Hepatocyte (in vitro differentiated cells): ENCODE measurements around the gene LRIT1. TPM values are rescaled to one million over a fixed set of nuclear protein-coding genes. Genes with fewer than 3 reads are reported as not detected.

ENCODE experiments used
- DNase-seq: peaks from one replicate; pipeline ENCODE4 v3.0.0-alpha.2; 2016; ENCODE audit warnings: low spot score
- H2AFZ ChIP-seq: fragments of 200-600 bp; sonication (generic); 2 replicates; pipeline ENCODE4 v1.6.0; 2016; ENCODE audit warnings: antibody characterized with exemption, mild to moderate bottlenecking
- H3K27ac ChIP-seq: fragments of 200-600 bp; sonication (generic); 2 replicates; pipeline ENCODE4 v1.5.1; 2016; ENCODE audit warnings: mild to moderate bottlenecking
- H3K27me3 ChIP-seq: fragments of 200-600 bp; sonication (generic); 2 replicates; pipeline ENCODE4 v1.6.1; 2016
- H3K36me3 ChIP-seq: fragments of 200-600 bp; sonication (generic); replicated peaks from 2 replicates; pipeline ENCODE4 v1.5.1; 2016; ENCODE audit warnings: low read depth; ENCODE audit not compliant: insufficient read depth
- H3K4me1 ChIP-seq: fragments of 200-600 bp; sonication (generic); 2 replicates; pipeline ENCODE4 v1.5.1; 2016; ENCODE audit warnings: mild to moderate bottlenecking, moderate library complexity; ENCODE audit not compliant: insufficient read depth
- H3K4me2 ChIP-seq: fragments of 200-600 bp; sonication (generic); 2 replicates; pipeline ENCODE4 v1.6.0; 2016
- H3K4me3 ChIP-seq: fragments of 200-600 bp; sonication (generic); 2 replicates; pipeline ENCODE4 v1.5.1; 2016; ENCODE audit warnings: mild to moderate bottlenecking
- H3K79me2 ChIP-seq: fragments of 200-600 bp; sonication (generic); 2 replicates; pipeline ENCODE4 v1.6.0; 2017; ENCODE audit warnings: mild to moderate bottlenecking
- H3K9me2 ChIP-seq: fragments of 200-600 bp; sonication (generic); replicated peaks from 2 replicates; pipeline ENCODE4 v1.6.0; 2017; ENCODE audit warnings: mild to moderate bottlenecking; ENCODE audit not compliant: insufficient read depth
- H3K9me3 ChIP-seq: fragments of 200-600 bp; sonication (generic); 2 replicates; pipeline ENCODE4 v1.5.1; 2016; ENCODE audit warnings: low read depth, mild to moderate bottlenecking
- H4K20me1 ChIP-seq: fragments of 200-600 bp; sonication (generic); 2 replicates; pipeline ENCODE4 v1.6.0; 2016; ENCODE audit warnings: mild to moderate bottlenecking; ENCODE audit not compliant: insufficient read depth, poor library complexity, severe bottlenecking
- EZH2 ChIP-seq: fragments of 200-600 bp; sonication (generic); IDR thresholded peaks from 2 replicates; pipeline ENCODE4 v1.6.1; 2016; ENCODE audit warnings: antibody characterized with exemption, mild to moderate bottlenecking, borderline replicate concordance
- EZH2phosphoT487 ChIP-seq: fragments of 200-600 bp; sonication (generic); IDR thresholded peaks from one replicate; pipeline ENCODE4 v1.6.1; 2018; ENCODE audit warnings: antibody characterized with exemption, mild to moderate bottlenecking, low read depth, moderate library complexity; ENCODE audit not compliant: unreplicated experiment, severe bottlenecking
- WGBS: methylation state at CpG from one replicate; pipeline ENCODE4 v1.1.6; 2016; ENCODE audit warnings: low lambda C conversion rate; ENCODE audit errors: missing lambda C conversion rate; 5-methylcytosine and 5-hydroxymethylcytosine counted together
- polyA plus RNA-seq: library from polyadenylated mRNA; unstranded; fragments of >200 nt; fragmentation: Nextera tagmentation; extraction: Ambion mirVana; gene quantifications from 2 replicates; pipeline ENCODE4 v1.2.1, GENCODE V29; 2016
- total RNA-seq: library from RNA; depleted of rRNA; stranded (reverse); fragments of >200 nt; gene quantifications from 2 replicates; pipeline ENCODE4 v1.2.3, GENCODE V29; 2014
- TF ChIP-seq, protein P1 (sequence below): fragments of 200-600 bp; sonication (generic); IDR thresholded peaks from 2 replicates; pipeline ENCODE4 v1.5.1; 2016; ENCODE audit warnings: antibody characterized with exemption, mild to moderate bottlenecking; ENCODE audit not compliant: poor library complexity

Gene LRIT1
- total and polyA plus RNA-seq, 2 experiments from 2014 or later, result not detected

DNA sequence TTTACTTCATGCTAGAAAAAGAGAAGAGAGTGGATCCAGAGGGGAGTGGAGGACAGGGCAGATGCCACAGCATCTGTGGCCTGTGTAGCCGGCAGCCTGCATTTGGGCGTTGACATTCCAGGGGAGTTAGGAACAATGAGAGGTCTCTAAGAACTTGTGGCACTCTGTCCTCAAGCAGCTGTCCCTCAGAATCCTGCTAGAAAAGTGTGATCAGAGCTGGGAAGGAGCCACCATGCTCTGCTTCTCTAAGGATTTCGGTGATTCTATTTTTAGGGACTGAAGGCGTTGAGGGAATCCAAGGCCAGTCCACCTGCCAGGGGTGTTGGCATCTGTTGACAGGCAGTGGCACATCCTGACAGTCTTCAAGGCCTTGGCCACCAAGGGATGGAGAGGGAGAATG is 23.6 kb downstream of the LRIT1 start:
- H4K20me1 ChIP-seq, result no peaks in the 10 kb centered on the region
- no peaks in the 10 kb centered on the region for H3K36me3 ChIP-seq
- no peaks in the 10 kb centered on the region for H3K79me2 ChIP-seq
- H3K4me3 ChIP-seq, result no peak overlapping the region
- H3K27me3 ChIP-seq, result peaks cover 9% of the 10 kb centered on the region
- no peaks in the 10 kb centered on the region for H3K9me3 ChIP-seq
- TF ChIP-seq, protein P1, sequence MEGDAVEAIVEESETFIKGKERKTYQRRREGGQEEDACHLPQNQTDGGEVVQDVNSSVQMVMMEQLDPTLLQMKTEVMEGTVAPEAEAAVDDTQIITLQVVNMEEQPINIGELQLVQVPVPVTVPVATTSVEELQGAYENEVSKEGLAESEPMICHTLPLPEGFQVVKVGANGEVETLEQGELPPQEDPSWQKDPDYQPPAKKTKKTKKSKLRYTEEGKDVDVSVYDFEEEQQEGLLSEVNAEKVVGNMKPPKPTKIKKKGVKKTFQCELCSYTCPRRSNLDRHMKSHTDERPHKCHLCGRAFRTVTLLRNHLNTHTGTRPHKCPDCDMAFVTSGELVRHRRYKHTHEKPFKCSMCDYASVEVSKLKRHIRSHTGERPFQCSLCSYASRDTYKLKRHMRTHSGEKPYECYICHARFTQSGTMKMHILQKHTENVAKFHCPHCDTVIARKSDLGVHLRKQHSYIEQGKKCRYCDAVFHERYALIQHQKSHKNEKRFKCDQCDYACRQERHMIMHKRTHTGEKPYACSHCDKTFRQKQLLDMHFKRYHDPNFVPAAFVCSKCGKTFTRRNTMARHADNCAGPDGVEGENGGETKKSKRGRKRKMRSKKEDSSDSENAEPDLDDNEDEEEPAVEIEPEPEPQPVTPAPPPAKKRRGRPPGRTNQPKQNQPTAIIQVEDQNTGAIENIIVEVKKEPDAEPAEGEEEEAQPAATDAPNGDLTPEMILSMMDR, result no peak
- no peak for TF ChIP-seq EZH2
- TF ChIP-seq EZH2phosphoT487, result no peak
- no peak overlapping the region for H2AFZ ChIP-seq
- no peak overlapping the region for H3K27ac ChIP-seq
- no peak for DNase-seq
- no peaks in the 10 kb centered on the region for H3K9me2 ChIP-seq
- H3K4me2 ChIP-seq, result no peak overlapping the region
- no peaks in the 10 kb centered on the region for H3K4me1 ChIP-seq
- WGBS, result 90% methylated on average over 4 of the region's 4 CpGs

DNA sequence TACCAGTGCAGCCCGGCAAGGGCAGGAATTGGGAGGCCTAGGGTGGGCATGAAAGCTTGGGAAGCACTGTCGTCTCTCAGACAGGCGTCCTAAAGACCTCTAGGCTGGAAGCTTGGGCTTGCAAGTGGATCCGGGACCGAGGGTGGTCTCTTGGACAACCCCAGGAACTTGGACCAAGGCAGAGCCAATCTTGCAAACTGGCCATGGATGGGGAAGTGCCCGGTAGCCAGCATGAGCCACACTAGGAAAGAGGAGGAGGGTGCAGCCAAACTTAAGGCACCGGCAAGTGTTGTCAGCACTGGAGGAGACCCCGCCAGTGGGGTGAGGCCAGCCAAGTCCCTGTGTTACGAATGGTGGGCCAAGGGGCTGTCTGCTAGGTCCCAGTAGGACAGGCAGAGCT is 24.5 kb downstream of the LRIT1 start:
- TF ChIP-seq, protein P1, result no peak
- TF ChIP-seq EZH2 (no peak), EZH2phosphoT487 (no peak)
- 92% methylated on average over 9 of the region's 9 CpGs for WGBS

DNA sequence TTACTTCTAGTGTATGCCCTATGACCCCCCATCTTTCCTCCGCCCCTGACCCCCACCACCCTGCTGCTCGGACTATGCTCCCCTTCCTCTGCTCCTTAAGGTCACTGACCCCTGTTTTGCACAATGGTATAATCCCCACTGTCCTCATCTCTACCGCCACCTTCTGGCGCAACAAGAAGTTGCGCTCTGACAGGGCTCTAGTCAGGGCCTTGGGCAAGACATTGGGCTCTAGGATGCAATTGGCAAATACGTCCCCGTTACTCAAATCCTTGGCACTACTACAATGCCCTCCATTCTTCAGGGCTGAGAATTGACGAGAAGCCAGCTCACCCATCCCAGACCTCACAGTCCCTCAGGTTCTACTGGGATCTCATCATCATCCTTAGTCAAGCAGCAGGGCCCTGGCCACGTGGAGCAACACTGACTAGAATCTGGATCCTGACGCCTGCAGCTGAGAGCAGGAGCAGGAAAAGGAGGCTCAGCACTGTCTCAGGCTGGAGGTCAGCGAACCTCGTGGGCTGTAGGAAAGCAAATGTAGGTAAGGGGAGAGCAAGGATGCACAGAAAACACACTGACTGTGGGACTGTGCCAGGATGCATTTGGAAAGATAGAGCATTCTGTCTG is 26.6 kb downstream of the LRIT1 start:
- Histone ChIP-seq H3K4me3 (no peak overlapping the region), H3K4me1 (no peaks in the 10 kb centered on the region), H3K79me2 (no peaks in the 10 kb centered on the region), H3K9me3 (no peaks in the 10 kb centered on the region), H3K4me2 (no peak overlapping the region), H3K9me2 (no peaks in the 10 kb centered on the region), H2AFZ (no peak overlapping the region), H4K20me1 (no peaks in the 10 kb centered on the region), H3K27me3 (no peaks in the 10 kb centered on the region), H3K27ac (no peak overlapping the region), H3K36me3 (no peaks in the 10 kb centered on the region)
- 55% methylated on average over 11 of the region's 12 CpGs for WGBS
- DNase-seq, result no peak
- TF ChIP-seq, protein P1, result peak; percentile 32
- no peak for TF ChIP-seq EZH2

More for the DNA sequence above, 24.5 kb downstream of the LRIT1 start:
- H3K9me3 ChIP-seq, result no peaks in the 10 kb centered on the region
- H3K9me2 ChIP-seq, result no peaks in the 10 kb centered on the region
- H4K20me1 ChIP-seq, result no peaks in the 10 kb centered on the region
- H3K27me3 ChIP-seq, result peaks cover 9% of the 10 kb centered on the region
- H3K36me3 ChIP-seq, result no peaks in the 10 kb centered on the region
- H3K4me3 ChIP-seq, result no peak overlapping the region
- DNase-seq, result no peak
- no peak overlapping the region for H3K27ac ChIP-seq
- H3K4me2 ChIP-seq, result no peak overlapping the region
- no peak overlapping the region for H2AFZ ChIP-seq
- H3K4me1 ChIP-seq, result no peaks in the 10 kb centered on the region
- no peaks in the 10 kb centered on the region for H3K79me2 ChIP-seq
